GM21447 (cell line): ENCODE measurements around the gene DEPDC5.
"Not testable (repeated sequence)": the region's sequence is repeated elsewhere in the genome, so short reads cannot be mapped to it uniquely, and the experiment has no call there.

Experiments used
- ATAC-seq: cut with Tn5 transposase; IDR thresholded peaks from one replicate; pipeline ENCODE4 v1.9.1; 2021; ENCODE audit not compliant: unreplicated experiment

The DEPDC5 gene

GRCh38 chr22:31813898-31814297 lies 60.1 kb downstream of the DEPDC5 start:
- ATAC-seq, result not testable (repeated sequence)

DNA sequence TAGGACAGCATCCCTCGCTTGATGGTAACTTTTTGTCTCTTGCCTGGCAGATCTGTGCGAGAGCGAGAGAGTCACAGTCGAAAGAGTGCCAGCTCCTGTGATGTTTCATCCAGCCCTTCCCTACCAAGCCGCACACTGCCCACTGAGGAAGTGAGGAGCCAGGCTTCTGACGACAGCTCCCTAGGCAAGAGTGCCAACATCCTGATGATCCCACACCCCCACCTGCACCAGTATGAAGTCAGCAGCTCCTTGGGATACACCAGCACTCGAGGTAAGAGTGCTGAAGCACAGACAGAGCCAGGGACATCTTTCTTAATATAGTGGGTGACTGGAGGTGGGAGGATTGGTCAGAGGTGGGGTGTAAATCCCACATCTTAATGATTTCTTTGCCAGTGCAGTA lies 61.1 kb downstream of the DEPDC5 start:
- ATAC-seq, result no peak

- ATAC-seq, result not testable (repeated sequence)
Observed at GRCh38 chr22:31815383-31815814, 61.6 kb downstream of the DEPDC5 start.

DNA sequence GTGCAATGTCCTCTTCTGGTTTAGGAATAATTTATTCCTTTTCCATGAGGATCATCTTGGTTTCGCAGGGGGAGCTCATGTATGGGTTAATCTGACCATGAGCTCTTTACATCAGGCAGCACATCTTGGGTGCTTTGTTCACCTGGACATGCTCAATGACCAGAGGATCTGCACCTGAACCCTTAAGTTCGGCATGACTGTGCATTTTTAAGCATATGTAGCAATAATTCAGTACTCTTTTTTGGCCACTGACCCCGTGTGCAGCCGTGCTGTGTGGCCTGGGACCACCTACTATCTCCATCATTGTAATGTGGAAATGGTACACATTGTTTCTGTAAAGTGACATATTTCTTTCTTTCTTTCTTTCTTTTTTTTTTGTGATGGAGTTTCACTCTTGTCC lies 62.9 kb downstream of the DEPDC5 start:
- ATAC-seq, result no peak

DNA sequence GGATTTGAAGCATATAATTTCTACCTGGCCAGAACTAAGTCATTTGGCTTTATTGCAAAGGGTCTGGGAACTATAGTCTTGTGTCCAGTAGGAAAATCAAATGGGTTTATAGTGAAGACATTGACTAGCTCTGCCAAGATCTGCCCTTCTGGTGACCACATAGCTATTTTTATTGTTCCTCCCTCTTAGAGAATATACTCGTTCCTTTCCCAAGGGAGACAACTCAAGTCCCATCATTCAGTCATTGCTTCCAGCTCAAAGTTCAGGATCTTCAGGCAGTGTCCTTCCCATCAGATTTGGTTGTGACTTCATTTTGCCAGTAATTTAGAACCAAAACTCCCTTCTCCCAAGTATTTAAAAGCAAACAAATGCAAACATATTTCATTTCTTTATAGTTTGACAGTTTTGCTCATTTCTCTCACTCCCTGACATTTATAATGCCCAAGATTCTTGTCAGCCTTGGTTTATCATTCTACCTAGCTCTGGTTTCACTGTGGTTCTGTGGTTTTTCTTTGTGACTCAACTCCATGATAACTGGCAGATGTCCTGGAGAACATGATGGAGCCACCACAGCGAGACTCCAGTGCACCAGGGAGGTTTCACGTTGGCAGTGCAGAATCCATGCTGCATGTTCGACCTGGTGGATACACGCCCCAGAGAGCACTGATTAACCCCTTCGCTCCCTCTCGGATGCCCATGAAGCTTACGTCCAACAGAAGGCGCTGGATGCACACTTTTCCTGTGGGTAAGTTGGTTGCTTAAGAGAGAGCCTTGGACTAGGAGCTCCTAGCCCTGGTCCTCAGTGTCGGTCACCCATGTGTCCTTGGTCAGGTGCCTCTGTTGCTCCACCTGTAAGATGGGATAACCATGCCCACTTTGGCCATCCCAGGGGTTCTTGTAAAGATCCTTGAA lies 64.9 kb downstream of the DEPDC5 start:
- ATAC-seq, result no peak

DNA sequence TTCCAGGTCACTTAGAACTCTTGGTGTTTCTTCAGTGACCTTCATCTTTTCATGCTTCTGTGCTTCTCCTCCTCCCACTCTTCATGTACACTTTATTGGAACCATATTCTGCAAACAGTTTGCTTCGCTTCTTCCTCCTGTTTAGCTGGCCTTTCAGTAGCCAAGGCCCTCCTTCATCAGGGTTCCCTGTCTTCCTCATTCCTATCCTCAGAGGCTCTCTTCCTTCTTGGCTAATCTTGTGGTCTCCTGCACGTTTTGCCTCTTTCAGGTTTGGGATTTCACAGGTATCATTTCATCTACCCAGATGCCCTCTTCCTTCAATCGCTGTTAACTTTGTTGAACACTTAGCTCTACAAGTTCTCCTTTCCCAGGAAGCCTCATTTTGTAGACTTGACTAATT lies 66.8 kb downstream of the DEPDC5 start:
- no peak for ATAC-seq

DNA sequence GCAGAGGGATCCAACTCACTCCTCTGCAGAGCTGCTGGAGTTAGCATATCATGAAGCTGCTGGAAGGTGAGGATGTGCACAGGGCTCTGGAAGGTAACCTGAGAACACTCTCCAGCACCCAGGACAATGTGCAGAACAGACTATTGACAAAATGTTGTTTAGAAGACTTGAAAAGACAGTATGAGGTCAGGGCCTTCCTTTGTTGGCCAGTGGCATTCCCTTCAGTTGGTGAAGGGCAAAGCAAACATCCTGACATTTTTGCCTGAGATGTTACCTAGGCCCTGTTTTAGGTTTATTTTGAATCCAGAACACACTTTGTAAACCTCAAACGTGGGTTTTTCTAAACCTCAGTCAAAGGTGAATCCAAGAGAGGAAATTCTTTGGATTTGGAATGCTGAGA lies 67.8 kb downstream of the DEPDC5 start:
- no peak for ATAC-seq

DNA sequence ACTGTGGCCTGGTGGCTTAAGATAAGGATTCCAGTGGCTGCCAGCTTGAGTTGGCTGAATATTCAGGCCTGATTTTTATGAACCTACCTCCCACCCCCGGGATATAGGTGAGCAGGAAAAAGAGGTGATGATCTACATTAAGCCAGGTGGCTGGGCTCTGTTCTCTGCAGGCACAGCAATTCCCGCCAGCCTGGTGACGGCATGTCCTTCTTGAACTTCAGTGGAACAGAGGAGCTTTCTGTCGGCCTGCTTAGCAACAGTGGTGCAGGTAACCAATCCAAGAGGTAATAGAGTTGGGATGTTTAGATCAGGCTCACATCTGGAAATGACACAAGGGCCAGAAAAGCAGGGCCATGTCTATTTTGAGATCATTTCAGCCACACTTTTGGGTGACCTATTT lies 68.7 kb downstream of the DEPDC5 start:
- ATAC-seq, result no peak

DNA sequence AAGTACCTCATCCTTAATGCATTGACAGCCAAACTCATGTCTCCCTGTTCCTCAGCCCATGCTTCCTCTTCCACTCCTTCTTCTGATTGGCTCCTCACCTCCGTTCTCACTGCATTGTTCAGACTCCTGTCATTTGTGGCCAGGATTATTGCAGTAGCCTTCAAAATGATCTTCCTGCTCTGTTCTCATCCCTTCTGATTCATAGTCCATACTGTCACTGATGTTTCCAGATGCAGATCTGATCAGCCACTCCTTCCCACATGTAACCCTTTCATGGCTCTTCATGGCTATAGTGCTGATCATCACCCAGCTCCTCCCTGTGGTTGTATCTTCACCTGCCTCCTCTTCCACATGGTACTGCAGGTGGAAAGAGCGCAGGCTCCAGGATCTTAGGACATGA lies 71.7 kb downstream of the DEPDC5 start:
- ATAC-seq, result no peak

- ATAC-seq, result no peak
Observed at GRCh38 chr22:31826443-31826842, 72.6 kb downstream of the DEPDC5 start.

DNA sequence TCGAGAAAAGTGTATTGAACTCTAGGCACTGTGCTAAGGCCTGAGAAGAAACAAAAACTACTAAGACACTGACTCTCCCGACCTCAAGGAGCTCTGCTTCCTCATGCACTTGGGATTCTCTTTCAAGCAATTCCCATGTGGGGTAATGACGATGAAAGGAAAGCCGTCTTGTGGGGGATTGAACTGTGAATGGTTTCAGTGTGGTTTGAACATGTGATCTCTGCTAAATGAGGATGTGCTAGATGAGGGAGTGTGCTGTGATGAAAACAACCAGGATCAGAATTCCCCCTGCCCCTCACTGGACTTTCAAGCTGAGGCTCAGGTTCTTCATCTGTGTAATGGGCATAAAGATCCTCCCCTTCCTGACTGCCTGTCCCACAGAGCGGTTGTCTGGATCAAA lies 74.9 kb downstream of the DEPDC5 start:
- ATAC-seq, result no peak

- ATAC-seq, result no peak
Observed at GRCh38 chr22:31829505-31829904, 75.7 kb downstream of the DEPDC5 start.

GRCh38 chr22:31830721-31831070 lies 76.9 kb downstream of the DEPDC5 start:
- ATAC-seq, result no peak

- no peak for ATAC-seq
Observed at GRCh38 chr22:31833930-31834329, 80.1 kb downstream of the DEPDC5 start.

DNA sequence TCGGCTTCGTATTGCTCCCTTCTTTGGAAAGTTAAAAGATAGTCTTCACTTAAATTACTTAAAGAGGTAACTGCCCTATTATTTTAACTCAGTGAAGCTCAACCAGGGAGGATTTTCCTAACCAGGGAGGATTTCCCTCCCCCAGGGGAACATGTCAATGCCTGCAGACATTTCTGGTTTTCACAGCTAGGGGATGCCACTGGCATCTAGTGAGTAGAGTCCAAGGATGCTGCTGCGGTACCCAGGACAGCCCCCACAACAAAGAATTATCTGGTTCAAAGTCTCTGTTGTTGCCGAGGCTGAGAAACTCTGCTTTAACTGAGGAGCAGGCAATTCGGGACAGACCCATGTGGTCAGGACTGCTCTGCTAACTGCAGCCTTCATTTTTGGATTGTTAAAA lies 82.2 kb downstream of the DEPDC5 start:
- no peak for ATAC-seq

- ATAC-seq, result no peak
Observed at GRCh38 chr22:31838917-31839316, 85.1 kb downstream of the DEPDC5 start.

DNA sequence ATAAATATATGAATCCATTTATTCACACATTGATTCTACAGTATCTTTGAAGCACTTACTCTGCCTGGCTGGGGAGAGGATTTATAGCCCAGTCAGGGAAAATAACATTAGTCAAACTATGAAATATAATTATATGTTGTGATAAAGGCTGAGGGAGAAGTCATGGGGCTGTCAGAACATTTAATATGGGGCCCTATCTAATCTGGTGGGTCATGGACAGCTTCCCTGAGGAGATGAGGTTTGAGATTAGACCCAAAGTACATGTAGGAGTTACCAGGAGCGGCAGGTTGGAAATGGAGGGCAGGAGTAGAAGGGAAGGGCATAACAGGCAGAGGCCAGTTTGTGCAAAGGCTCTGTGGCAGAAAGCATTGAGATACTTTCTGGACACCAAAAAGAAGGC lies 86.2 kb downstream of the DEPDC5 start:
- ATAC-seq, result no peak

DNA sequence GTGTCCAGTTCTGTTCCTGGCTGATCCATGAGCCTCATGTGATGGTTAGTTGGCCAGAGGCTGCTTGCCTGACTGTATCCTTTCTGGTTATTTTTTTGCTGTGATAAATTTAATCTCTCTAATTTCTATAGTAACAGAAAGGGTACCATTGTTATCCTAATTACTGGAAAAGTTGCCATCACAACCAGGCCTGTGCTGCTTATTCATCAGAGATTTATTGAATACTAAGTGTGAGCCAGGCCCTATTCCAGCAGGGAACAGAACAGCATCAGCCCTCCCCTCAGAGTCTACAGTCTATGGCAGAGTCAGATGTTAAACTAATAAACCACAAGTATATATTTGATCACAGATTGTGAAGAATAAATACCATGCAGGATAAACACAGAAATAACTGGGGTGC lies 86.8 kb downstream of the DEPDC5 start:
- no peak for ATAC-seq

GRCh38 chr22:31841078-31841827 lies 87.4 kb downstream of the DEPDC5 start:
- ATAC-seq, result no peak

GRCh38 chr22:31843526-31843925 lies 89.7 kb downstream of the DEPDC5 start:
- ATAC-seq, result no peak

DNA sequence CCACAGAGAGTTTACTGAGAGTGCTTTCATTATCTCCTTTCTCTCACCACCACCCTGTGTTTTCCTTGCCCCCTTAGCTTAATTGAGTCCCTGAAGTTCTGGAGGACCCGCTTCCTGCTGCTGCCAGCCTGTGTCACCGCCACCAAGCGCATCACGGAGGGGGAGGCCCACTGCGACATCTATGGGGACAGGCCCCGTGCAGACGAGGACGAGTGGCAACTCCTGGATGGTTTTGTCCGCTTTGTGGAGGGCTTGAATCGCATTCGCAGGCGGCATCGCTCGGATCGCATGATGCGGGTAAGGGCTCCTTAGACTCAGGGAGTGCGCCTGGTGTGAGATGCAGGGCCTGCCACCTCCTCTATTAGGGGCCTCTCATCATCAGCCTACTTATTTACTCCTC lies 91.1 kb downstream of the DEPDC5 start:
- ATAC-seq, result no peak
